Stimulated activated CD8-positive, alpha-beta memory T cell treated with anti-CD3 and anti-CD28 coated beads, Interleukin-2, amount 100 ng/mL, for 1 hour (primary cell): ENCODE measurements around the gene KLK4.

Source experiments
- DNase-seq, 2 donors: peaks; one replicate each; pipeline ENCODE4 v3.0.0-alpha.2; 2020; ENCODE audit warnings: low read depth in 2 of 2

The KLK4 gene, protein sequence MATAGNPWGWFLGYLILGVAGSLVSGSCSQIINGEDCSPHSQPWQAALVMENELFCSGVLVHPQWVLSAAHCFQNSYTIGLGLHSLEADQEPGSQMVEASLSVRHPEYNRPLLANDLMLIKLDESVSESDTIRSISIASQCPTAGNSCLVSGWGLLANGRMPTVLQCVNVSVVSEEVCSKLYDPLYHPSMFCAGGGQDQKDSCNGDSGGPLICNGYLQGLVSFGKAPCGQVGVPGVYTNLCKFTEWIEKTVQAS

GRCh38 chr19:50911206-50912101 is at the start of gene KLK4:
KLK4 (minus strand) TSS chr19:50911395; CDS start chr19:50910738, 657 bp downstream.
- DNase-seq = no peak

GRCh38 chr19:50959731-50960500 is 48.7 kb upstream of the KLK4 start:
- DNase-seq = no peak

- DNase-seq = no peak
Observed at GRCh38 chr19:50957587-50957986, 46.4 kb upstream of the KLK4 start.

- no peak for DNase-seq
Observed at GRCh38 chr19:50952910-50953309, 41.7 kb upstream of the KLK4 start, which contains the start of gene KLK5. KLK5 (minus strand) TSS chr19:50953038; CDS start chr19:50952657, 381 bp downstream.

DNA sequence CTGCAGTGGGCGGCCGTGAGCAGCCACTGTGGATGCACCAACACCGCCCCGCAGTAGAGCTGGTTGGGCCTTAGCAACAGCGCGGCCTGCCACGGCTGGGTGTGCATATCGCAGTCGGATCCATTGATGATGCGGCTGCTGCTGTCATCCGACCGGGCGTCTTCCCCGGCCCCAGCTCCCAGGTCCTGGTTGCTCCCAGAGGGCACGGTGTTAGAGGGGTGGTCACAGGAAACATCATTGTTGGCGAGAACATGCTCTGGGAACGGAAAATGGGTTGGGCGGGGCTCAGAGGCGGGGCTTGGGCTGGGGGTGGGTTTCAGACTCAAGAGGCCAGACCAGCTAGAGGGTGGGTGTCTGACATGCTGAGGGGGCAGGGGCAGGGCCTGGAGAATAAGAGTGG is 38.7 kb upstream of the KLK4 start:
- no peak for DNase-seq

DNA sequence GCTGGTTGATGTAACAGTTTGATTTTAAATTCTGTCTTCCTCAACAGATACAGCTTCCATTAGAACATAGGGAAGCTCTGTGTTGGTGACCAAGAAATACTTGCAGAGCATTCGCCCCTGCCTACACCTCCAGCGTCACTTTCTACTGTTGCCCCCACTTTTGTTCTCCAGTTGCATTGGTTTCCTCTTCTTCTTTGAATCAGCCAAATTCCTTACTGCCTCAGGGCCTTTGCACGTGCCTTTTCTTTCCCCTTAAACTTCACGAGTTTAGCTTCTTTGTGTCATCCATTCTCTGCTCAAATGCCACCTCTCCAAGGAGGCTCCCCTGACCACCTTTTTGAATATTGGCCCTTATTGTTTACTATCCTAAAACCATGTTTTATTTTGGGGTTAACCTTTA is 35.9 kb upstream of the KLK4 start:
- no peak for DNase-seq

GRCh38 chr19:50944795-50945194 is 33.6 kb upstream of the KLK4 start:
- DNase-seq = no peak

- DNase-seq = no peak
Observed at GRCh38 chr19:50943074-50943828, 32.1 kb upstream of the KLK4 start.

GRCh38 chr19:50939596-50939995 is 28.4 kb upstream of the KLK4 start:
- no peak for DNase-seq

DNA sequence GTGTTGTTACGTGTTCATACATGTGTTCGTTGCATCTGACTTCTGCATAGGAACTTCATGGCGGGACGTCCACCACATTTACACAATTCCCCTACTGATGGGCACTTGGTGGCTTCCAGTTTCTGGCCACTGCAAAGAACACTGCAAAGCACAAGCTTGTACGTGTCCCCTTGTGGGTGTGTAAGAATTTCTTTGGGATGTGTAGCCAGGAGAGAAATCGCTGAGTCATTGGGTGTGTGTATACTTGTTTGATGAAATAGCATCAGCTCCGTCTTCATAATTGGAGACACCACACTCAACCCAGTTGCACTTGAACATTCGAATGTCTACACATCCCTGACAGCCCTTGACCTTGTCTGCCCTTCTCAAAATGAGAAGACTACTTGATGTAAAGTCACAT is 22.4 kb upstream of the KLK4 start:
- DNase-seq = no peak

GRCh38 chr19:50932690-50933083 is 21.5 kb upstream of the KLK4 start:
- no peak for DNase-seq

GRCh38 chr19:50932018-50932689 is 21.0 kb upstream of the KLK4 start:
- DNase-seq = no peak

DNA sequence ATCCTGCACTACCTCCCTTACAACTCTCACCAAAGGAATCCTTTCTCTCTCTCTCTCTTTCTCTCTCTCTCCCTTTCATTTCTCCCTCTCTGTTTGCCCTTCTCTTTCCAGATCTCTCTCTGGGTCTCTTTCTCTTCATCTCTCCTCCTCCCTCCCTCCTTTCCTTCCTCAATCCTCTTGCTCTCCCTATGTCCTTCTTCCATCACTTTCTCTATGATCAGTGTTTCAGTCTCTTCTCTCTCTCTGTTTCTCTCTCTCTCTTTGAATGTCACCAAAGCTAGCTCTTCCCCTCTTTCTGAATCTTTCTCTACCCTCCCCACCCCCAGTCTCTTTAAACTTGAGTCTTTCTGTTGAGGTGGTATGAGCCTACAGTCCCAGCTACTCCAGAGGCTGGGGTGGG is 19.8 kb upstream of the KLK4 start:
- DNase-seq = no peak

- DNase-seq = no peak
Observed at GRCh38 chr19:50928831-50929230, 17.6 kb upstream of the KLK4 start.

GRCh38 chr19:50926144-50926543 is 14.9 kb upstream of the KLK4 start:
- DNase-seq = no peak

DNA sequence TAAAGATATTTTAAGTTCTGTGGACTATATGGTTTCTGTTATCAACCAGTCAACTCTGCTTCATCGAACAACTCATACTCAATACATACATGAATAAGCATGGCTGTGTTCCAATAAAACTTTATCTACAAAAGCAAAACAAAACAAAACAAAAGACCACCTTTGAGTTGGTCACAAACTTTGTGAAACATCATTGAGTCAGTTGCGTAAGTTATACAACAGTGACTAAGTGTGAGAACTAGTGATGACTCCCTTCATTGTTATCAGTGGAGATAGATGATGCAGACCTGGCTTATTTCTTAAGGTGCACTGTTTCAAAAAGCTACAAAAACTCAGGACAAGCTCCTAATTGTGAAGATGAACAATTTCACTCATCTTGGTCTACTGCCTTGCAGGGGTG is 14.5 kb upstream of the KLK4 start:
- DNase-seq = no peak

- no peak for DNase-seq
Observed at GRCh38 chr19:50924586-50924985, 13.4 kb upstream of the KLK4 start.

- peak; percentile 35 to 55 for DNase-seq
Observed at GRCh38 chr19:50922317-50922853, 11.2 kb upstream of the KLK4 start.

DNA sequence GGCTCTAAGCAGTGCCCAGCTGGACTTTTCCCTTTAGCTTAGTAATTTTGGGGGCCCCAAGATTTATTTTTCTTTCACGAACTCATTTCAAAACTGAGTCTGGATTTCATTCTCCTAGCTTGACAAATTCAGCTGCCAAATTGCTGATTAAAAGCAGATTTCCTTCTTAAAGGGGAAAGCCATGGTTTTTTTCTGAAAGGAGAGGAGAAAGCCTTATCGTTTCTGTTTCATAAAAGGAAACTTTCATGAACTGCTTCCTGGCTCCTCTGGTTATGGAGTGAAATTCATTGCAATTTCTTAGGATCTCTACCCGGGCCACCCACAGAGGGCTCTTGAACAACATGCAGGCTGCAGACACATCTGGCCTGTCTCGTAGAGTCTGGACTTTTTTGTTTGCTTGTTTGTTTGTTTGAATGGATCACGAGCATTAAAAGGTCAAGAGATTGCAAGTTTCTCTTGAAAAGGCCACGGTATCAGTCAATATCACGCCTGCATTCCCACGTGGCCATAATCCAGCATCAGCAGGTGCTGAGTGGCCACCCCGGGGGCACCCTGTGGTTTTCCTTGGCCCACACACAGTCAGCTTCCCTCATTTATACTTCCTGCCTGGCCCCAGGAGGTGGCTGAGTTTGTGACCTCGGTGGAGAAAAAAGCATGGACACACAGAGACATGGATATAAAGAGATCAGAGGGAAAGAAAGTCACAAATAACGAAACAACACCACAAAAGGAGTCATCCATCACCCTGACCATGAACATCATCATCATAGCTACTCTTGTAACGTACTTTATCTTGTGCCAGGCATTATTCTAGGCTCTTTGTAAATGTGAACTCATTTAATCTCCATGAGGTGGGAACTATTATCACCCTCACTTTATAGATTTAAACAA is 10.5 kb upstream of the KLK4 start:
- DNase-seq = no peak

- DNase-seq = no peak
Observed at GRCh38 chr19:50916069-50916468, 4.9 kb upstream of the KLK4 start.
